Chondrocyte (in vitro differentiated cells): Measurements from ENCODE around the gene HMGB1. TPM values are rescaled to one million over a fixed set of nuclear protein-coding genes. Genes with fewer than 3 reads are reported as not detected.
"Not testable (repeated sequence)": the region's sequence is repeated elsewhere in the genome, so short reads cannot be mapped to it uniquely, and the experiment has no call there.

ENCODE experiments used
- DNase-seq: peaks from one replicate; pipeline ENCODE4 v3.0.0; 2021; ENCODE audit warnings: mixed read lengths, low spot score
- H3K27ac Mint-ChIP-seq: one replicate; pipeline ENCODE4 v1.8.0; 2021; ENCODE audit warnings: mild to moderate bottlenecking, moderate library complexity, mixed read lengths; ENCODE audit not compliant: unreplicated experiment
- H3K27me3 Mint-ChIP-seq: 2 replicates; pipeline ENCODE4 v1.8.0; 2021; ENCODE audit warnings: low read depth, mixed read lengths
- H3K36me3 Mint-ChIP-seq: 2 replicates; pipeline ENCODE4 v1.8.0; 2021; ENCODE audit warnings: low read depth, mixed read lengths
- H3K4me1 Mint-ChIP-seq: 2 replicates; pipeline ENCODE4 v1.8.0; 2021; ENCODE audit warnings: low read depth, mild to moderate bottlenecking, mixed read lengths
- H3K4me3 Mint-ChIP-seq: one replicate; pipeline ENCODE4 v1.8.0; 2021; ENCODE audit warnings: mild to moderate bottlenecking, moderate library complexity, mixed read lengths; ENCODE audit not compliant: unreplicated experiment
- H3K9me3 Mint-ChIP-seq: 2 replicates; pipeline ENCODE4 v1.8.0; 2021; ENCODE audit warnings: low read depth, mixed read lengths
- CTCF ChIP-seq: fragments of 200-600 bp; sonication (generic); IDR thresholded peaks from 2 replicates; pipeline ENCODE4 v1.5.0; 2021; ENCODE audit warnings: antibody characterized with exemption, mild to moderate bottlenecking, moderate library complexity
- total RNA-seq: library from RNA; stranded (reverse); gene quantifications from 3 replicates; pipeline ENCODE4 v1.2.1, GENCODE V29; 2021

Gene HMGB1
- total RNA-seq, 1 donor from 2014 or later: 182 TPM

- peak overlapping the region; percentile 73 for H3K27ac Mint-ChIP-seq
Measured at GRCh38 chr13:30446126-30446500, 19.6 kb downstream of the HMGB1 start.

DNA sequence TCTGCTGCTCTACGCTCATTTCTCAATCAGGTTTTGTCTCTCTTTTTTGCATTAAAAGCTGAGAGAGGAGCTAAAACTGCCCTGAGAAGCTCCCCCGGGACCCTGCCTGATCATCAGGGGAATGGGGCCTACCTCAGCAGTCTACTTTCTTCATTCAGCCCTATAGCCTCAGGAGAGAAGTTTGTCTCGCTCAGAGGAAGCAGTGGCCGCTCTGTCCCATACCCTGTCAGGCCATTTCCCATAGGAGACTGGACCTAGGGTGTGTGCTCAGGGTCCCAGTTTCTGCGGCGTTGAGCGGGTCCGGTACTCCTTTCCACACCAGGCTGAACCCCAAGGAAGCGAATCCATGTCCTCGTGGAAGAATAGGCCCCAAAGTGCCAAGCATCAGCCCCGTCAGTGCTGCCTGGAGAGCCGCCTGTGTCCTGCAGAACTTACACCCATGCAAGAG is 21.8 kb downstream of the HMGB1 start:
- Mint-ChIP-seq H3K27ac (no peak overlapping the region), H3K36me3 (no peaks in the 10 kb centered on the region), H3K27me3 (no peaks in the 10 kb centered on the region), H3K9me3 (peaks cover 2% of the 10 kb centered on the region), H3K4me1 (peaks cover 12% of the 10 kb centered on the region), H3K4me3 (no peak overlapping the region)
- no peak for TF ChIP-seq CTCF
- no peak for DNase-seq

More at GRCh38 chr13:30446126-30446500, 19.6 kb downstream of the HMGB1 start:
- no peaks in the 10 kb centered on the region for H3K27me3 Mint-ChIP-seq
- H3K9me3 Mint-ChIP-seq: peaks cover 2% of the 10 kb centered on the region
- no peaks in the 10 kb centered on the region for H3K36me3 Mint-ChIP-seq
- no peak for TF ChIP-seq CTCF
- DNase-seq: no peak
- peak overlapping the region; percentile 59 for H3K4me3 Mint-ChIP-seq
- H3K4me1 Mint-ChIP-seq: peaks cover 12% of the 10 kb centered on the region

- not testable (repeated sequence) for H3K36me3 Mint-ChIP-seq, H3K4me3 Mint-ChIP-seq, H3K27ac Mint-ChIP-seq, DNase-seq, H3K27me3 Mint-ChIP-seq, H3K9me3 Mint-ChIP-seq
- H3K4me1 Mint-ChIP-seq: peaks cover 12% of the 10 kb centered on the region
Measured at GRCh38 chr13:30443491-30443890, 22.2 kb downstream of the HMGB1 start.

GRCh38 chr13:30442926-30443325 is 22.8 kb downstream of the HMGB1 start:
- Mint-ChIP-seq H3K4me1 (peaks cover 12% of the 10 kb centered on the region), H3K27me3 (peaks cover 3% of the 10 kb centered on the region), H3K4me3 (no peak overlapping the region), H3K27ac (no peak overlapping the region), H3K9me3 (peaks cover 2% of the 10 kb centered on the region), H3K36me3 (no peaks in the 10 kb centered on the region)
- TF ChIP-seq CTCF: no peak
- DNase-seq: no peak

DNA sequence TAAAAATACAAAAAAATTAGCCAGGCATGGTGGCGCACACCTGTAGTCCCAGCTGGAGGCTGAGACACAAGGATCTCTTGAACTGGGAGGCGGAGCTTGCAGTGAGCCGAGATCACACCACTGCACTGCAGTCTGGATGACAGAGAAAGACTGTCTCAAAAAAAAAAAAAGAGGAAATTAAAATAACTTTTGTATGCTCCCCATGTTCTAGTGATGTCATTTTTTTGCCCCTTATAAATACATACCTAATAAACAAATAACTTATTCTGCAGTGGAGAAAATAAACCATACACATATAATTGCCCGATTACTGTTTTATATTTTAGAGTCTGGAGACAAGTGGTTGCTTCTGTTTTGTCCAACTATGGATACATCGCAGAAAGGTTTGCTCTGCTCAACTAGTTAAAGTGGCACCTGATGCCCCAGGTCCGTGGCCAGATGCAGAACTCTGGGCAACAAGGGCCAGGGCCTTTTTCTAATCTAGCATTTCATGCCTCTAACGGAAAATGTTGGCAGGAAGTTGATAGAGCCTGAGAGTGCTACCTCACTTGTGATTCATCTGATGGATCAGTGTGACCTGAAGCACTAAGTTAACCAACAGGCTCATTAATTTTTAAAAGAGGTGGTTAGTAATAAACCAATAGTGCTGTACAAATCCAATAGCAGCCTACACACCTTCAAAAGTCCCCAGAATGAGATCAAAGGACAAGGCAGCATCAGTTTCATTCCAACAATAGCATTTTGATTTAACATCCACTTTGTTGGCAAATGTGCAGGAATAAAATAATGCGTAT is 24.6 kb downstream of the HMGB1 start:
- H3K27ac Mint-ChIP-seq: no peak overlapping the region
- H3K9me3 Mint-ChIP-seq: peaks cover 2% of the 10 kb centered on the region
- no peak for TF ChIP-seq CTCF
- peaks cover 10% of the 10 kb centered on the region for H3K4me1 Mint-ChIP-seq
- H3K4me3 Mint-ChIP-seq: no peak overlapping the region
- no peaks in the 10 kb centered on the region for H3K36me3 Mint-ChIP-seq
- DNase-seq: no peak
- H3K27me3 Mint-ChIP-seq: peaks cover 3% of the 10 kb centered on the region

- Mint-ChIP-seq H3K27ac (no peak overlapping the region), H3K36me3 (no peaks in the 10 kb centered on the region), H3K27me3 (peaks cover 3% of the 10 kb centered on the region), H3K9me3 (peaks cover 2% of the 10 kb centered on the region), H3K4me3 (no peak overlapping the region), H3K4me1 (peaks cover 3% of the 10 kb centered on the region)
- TF ChIP-seq CTCF: no peak
- DNase-seq: no peak
Measured at GRCh38 chr13:30438286-30438685, 27.4 kb downstream of the HMGB1 start.
